Right lobe of liver (tissue), 6 donors: ENCODE results near the gene COL19A1. TPM values are rescaled to one million over a fixed set of nuclear protein-coding genes. Genes with fewer than 3 reads are reported as not detected.

Experiments used
- ATAC-seq, 4 donors: fragments of 200-7000 bp; cut with Tn5 transposase; one replicate each; pipeline ENCODE4 v1.9.1; 2020; ENCODE audit warnings: mild to moderate bottlenecking in 4 of 4, moderate library complexity in 4 of 4
- DNase-seq, 3 donors: peaks; one replicate each; pipeline ENCODE4 v3.0.0-alpha.2; 2020
- H3K27ac ChIP-seq, 3 donors: fragments of 200-600 bp; one replicate each; pipeline ENCODE4 v1.8.0; 2022
- H3K27me3 ChIP-seq, 2 donors: fragments of 200-600 bp; one replicate each; pipeline ENCODE4 v1.8.0; 2022
- H3K36me3 ChIP-seq, 4 donors: fragments of 200-600 bp; sonication (generic) in 1 of 4; one replicate each; pipeline versions ENCODE4 v1.5.1 to v1.8.0; 2017 to 2022; ENCODE audit warnings: control low read depth in 1 of 4
- H3K4me1 ChIP-seq, 4 donors: fragments of 200-600 bp; sonication (generic) in 1 of 4; one replicate each; pipeline versions ENCODE4 v1.5.1 to v1.8.0; 2017 to 2022; ENCODE audit warnings: control low read depth in 1 of 4
- H3K4me3 ChIP-seq, 3 donors: fragments of 200-600 bp; one replicate each; pipeline ENCODE4 v1.8.0; 2022
- H3K9me3 ChIP-seq, 4 donors: fragments of 200-600 bp; sonication (generic) in 1 of 4; one replicate each; pipeline versions ENCODE4 v1.5.1 to v1.8.0; 2017 to 2022; ENCODE audit warnings: control low read depth in 1 of 4
- CTCF ChIP-seq, 4 donors: fragments of 200-600 bp in 3 of 4; fragments of 450-650 bp in 1 of 4; IDR thresholded peaks; one replicate each; pipeline versions ENCODE4 v1.5.1 to v1.8.0; 2016 to 2022; ENCODE audit warnings: antibody characterized with exemption in 4 of 4, mild to moderate bottlenecking in 2 of 4
- POLR2A ChIP-seq: fragments of 450-650 bp; IDR thresholded peaks from one replicate; pipeline ENCODE4 v1.6.1; 2017; ENCODE audit warnings: antibody characterized with exemption, mild to moderate bottlenecking
- WGBS: methylation state at CpG from one replicate; pipeline ENCODE4 v1.1.6; 2018; ENCODE audit warnings: low coverage, low lambda C conversion rate; ENCODE audit not compliant: insufficient coverage; ENCODE audit errors: missing lambda C conversion rate; 5-methylcytosine and 5-hydroxymethylcytosine counted together
- intact Hi-C, 2 donors: fragments of 100-400 bp; cut with DNase I; formaldehyde crosslinking; loops; one replicate each; pipeline versions ENCODE4 v1.11.2 to v1.14.1; 2022
- total RNA-seq, 6 experiments: library from RNA; depleted of rRNA in 2 of 6; stranded (reverse); fragments of >200 nt in 2 of 6; fragmentation: NEBNext Ultra II Directional in 3 of 6; extraction: Animal tissue kit (Norgen Biotek cat#: 25700) in 3 of 6; gene quantifications; one replicate each; pipeline versions ENCODE4 v1.1.0 to v1.2.4, GENCODE V29; 2016 to 2023
- donor health status: DM: no; HTN: yes; CAD: no.
- donor health status: DM: no; HTN: no; CAD: no.
- donor health status: DM: no; HTN: no; CAD: no.
- donor health status: DM: no; HTN: yes; CAD: no.
- donor health status: DM: no; HTN: yes; CAD: no.

The COL19A1 gene
- total RNA-seq, 6 experiments from 2014 or later = 0.18 to 0.39 (median 0.27) TPM; not detected in 2

GRCh38 chr6:70175770-70176169 is 309.4 kb downstream of the COL19A1 start:
- 35% methylated on average over 2 of the region's 2 CpGs for WGBS
- Histone ChIP-seq H3K36me3 (no peaks in the 10 kb centered on the region), H3K4me3 (no peak overlapping the region), H3K4me1 (no peaks in the 10 kb centered on the region), H3K27me3 (no peaks in the 10 kb centered on the region), H3K27ac (no peak overlapping the region), H3K9me3 (no peaks in the 10 kb centered on the region)
- TF ChIP-seq POLR2A (no peak), CTCF (IDR thresholded peaks at IDR 0.05) (no peak)
- intact Hi-C loops = no loop called here
- ATAC-seq (no peak), DNase-seq (no peak)

GRCh38 chr6:70176842-70177550 is 310.6 kb downstream of the COL19A1 start:
- Histone ChIP-seq H3K9me3 (no peaks in the 10 kb centered on the region), H3K27ac (no peak overlapping the region), H3K36me3 (no peaks in the 10 kb centered on the region), H3K27me3 (no peaks in the 10 kb centered on the region), H3K4me3 (no peak overlapping the region), H3K4me1 (no peaks in the 10 kb centered on the region)
- DNase-seq (no peak), ATAC-seq (no peak)
- intact Hi-C loops = no loop called here
- 60% methylated on average over 3 of the region's 3 CpGs for WGBS
- TF ChIP-seq POLR2A (no peak), CTCF (IDR thresholded peaks at IDR 0.05) (no peak)

GRCh38 chr6:70180183-70180900 is 314.0 kb downstream of the COL19A1 start:
- Histone ChIP-seq H3K4me1 (no peaks in the 10 kb centered on the region), H3K4me3 (no peak overlapping the region), H3K36me3 (no peaks in the 10 kb centered on the region), H3K9me3 (no peaks in the 10 kb centered on the region), H3K27ac (no peak overlapping the region), H3K27me3 (no peaks in the 10 kb centered on the region)
- DNase-seq (no peak), ATAC-seq (no peak)
- WGBS = 40% methylated on average over 1 of the region's 2 CpGs
- TF ChIP-seq POLR2A (no peak), CTCF (IDR thresholded peaks at IDR 0.05) (no peak)
- intact Hi-C loops = no loop called here

GRCh38 chr6:70180901-70181599 is 314.7 kb downstream of the COL19A1 start:
- WGBS = 15% methylated on average over 1 of the region's 1 CpG

More at GRCh38 chr6:70180901-70181599, 314.7 kb downstream of the COL19A1 start:
- no peaks in the 10 kb centered on the region for H3K27me3 ChIP-seq
- no peaks in the 10 kb centered on the region for H3K36me3 ChIP-seq
- H3K4me1 ChIP-seq = no peaks in the 10 kb centered on the region
- no peak overlapping the region for H3K4me3 ChIP-seq
- H3K27ac ChIP-seq = no peak overlapping the region
- TF ChIP-seq CTCF (IDR thresholded peaks at IDR 0.05) = no peak
- ATAC-seq (no peak), DNase-seq (no peak)
- no peaks in the 10 kb centered on the region for H3K9me3 ChIP-seq
- intact Hi-C loops = no loop called here
